Ectodermal cell (in vitro differentiated cells): Measurements from ENCODE around the gene GPR3.
A peak's percentile ranks its signal among the peaks of the same experiment; 100 is the strongest.

Source experiments
- H3K27ac ChIP-seq: 2 replicates; pipeline ENCODE4 v1.7.0; 2013; ENCODE audit warnings: mild to moderate bottlenecking, low read depth, low read length; ENCODE audit not compliant: insufficient read depth, poor library complexity, severe bottlenecking
- H3K27me3 ChIP-seq: 2 replicates; pipeline ENCODE4 v1.7.0; 2013; ENCODE audit warnings: mild to moderate bottlenecking, low read length; ENCODE audit not compliant: insufficient read depth, control insufficient read depth, poor library complexity, severe bottlenecking
- H3K36me3 ChIP-seq: one replicate; pipeline ENCODE4 v1.7.0; 2013; ENCODE audit warnings: low read length; ENCODE audit not compliant: control insufficient read depth, insufficient read depth
- H3K4me1 ChIP-seq: one replicate; pipeline ENCODE4 v1.7.0; 2013; ENCODE audit warnings: low read length; ENCODE audit not compliant: control insufficient read depth, insufficient read depth
- H3K4me3 ChIP-seq: 2 replicates; pipeline ENCODE4 v1.7.0; 2013; ENCODE audit warnings: low read depth, low read length, control low read depth; ENCODE audit not compliant: insufficient read depth
- H3K9me3 ChIP-seq: 2 replicates; pipeline ENCODE4 v1.7.0; 2013; ENCODE audit warnings: mild to moderate bottlenecking, low read length, moderate library complexity; ENCODE audit not compliant: control insufficient read depth
- WGBS, 2 experiments: methylation state at CpG; one replicate each; pipeline ENCODE4 v1.1.7; 2013; ENCODE audit warnings: missing lambda C conversion rate in 2 of 2; 5-methylcytosine and 5-hydroxymethylcytosine counted together

Gene GPR3

GRCh38 chr1:27366411-27367159 is 25.8 kb upstream of the GPR3 start, which contains the start of gene MAP3K6:
Gene MAP3K6, minus strand, starts transcription at chr1:27366961. Its CDS starts 364 bp downstream, at chr1:27366597.
- H3K4me1 ChIP-seq: peaks cover 32% of the 10 kb centered on the region
- WGBS, 2 experiments: 0% methylated on average over 67 of the region's 67 CpGs

GRCh38 chr1:27367160-27367650 is 25.2 kb upstream of the GPR3 start:
- H3K27ac ChIP-seq: peak overlapping the region; percentile 93
- WGBS, 2 experiments: 25 to 29% methylated on average over 8 of the region's 8 CpGs

More at GRCh38 chr1:27366411-27367159, 25.8 kb upstream of the GPR3 start, which contains the start of gene MAP3K6:
- Histone ChIP-seq H3K4me3 (peak within 1 kb of the TSS; percentile 60), H3K27me3 (peaks cover 2% of the 10 kb centered on the region), H3K9me3 (no peaks in the 10 kb centered on the region), H3K27ac (peak within 1 kb of the TSS; percentile 93), H3K36me3 (no peaks in the 10 kb centered on the region)

GRCh38 chr1:27368869-27369582 is 23.4 kb upstream of the GPR3 start:
- Histone ChIP-seq H3K4me3 (no peak overlapping the region), H3K9me3 (no peaks in the 10 kb centered on the region), H3K4me1 (peaks cover 25% of the 10 kb centered on the region), H3K27me3 (no peaks in the 10 kb centered on the region), H3K27ac (no peak overlapping the region), H3K36me3 (no peaks in the 10 kb centered on the region)
- WGBS, 2 experiments: 87% methylated on average over 13 of the region's 13 CpGs

More at GRCh38 chr1:27367160-27367650, 25.2 kb upstream of the GPR3 start:
- Histone ChIP-seq H3K9me3 (no peaks in the 10 kb centered on the region), H3K4me1 (peaks cover 32% of the 10 kb centered on the region), H3K27me3 (no peaks in the 10 kb centered on the region), H3K4me3 (peak overlapping the region; percentile 60), H3K36me3 (no peaks in the 10 kb centered on the region)

GRCh38 chr1:27372022-27372807 is 20.2 kb upstream of the GPR3 start:
- Histone ChIP-seq H3K27ac (no peak overlapping the region), H3K27me3 (no peaks in the 10 kb centered on the region), H3K4me1 (peaks cover 7% of the 10 kb centered on the region), H3K9me3 (no peaks in the 10 kb centered on the region), H3K4me3 (no peak overlapping the region), H3K36me3 (no peaks in the 10 kb centered on the region)
- 89 to 92% methylated on average over 19 of the region's 19 CpGs for WGBS, 2 experiments

GRCh38 chr1:27372808-27373690 is 19.4 kb upstream of the GPR3 start:
- Histone ChIP-seq H3K27me3 (no peaks in the 10 kb centered on the region), H3K27ac (no peak overlapping the region), H3K4me1 (no peaks in the 10 kb centered on the region), H3K9me3 (no peaks in the 10 kb centered on the region), H3K36me3 (no peaks in the 10 kb centered on the region), H3K4me3 (no peak overlapping the region)
- WGBS, 2 experiments: 90% methylated on average over 11 of the region's 11 CpGs

GRCh38 chr1:27374362-27375086 is 17.9 kb upstream of the GPR3 start, which contains the start of gene FCN3:
Gene FCN3, minus strand, starts transcription at chr1:27374824. Its CDS starts 6 bp downstream, at chr1:27374818.
- Histone ChIP-seq H3K4me3 (no peak within 1 kb of the TSS), H3K9me3 (no peaks in the 10 kb centered on the region), H3K4me1 (peaks cover 6% of the 10 kb centered on the region), H3K27me3 (no peaks in the 10 kb centered on the region), H3K27ac (no peak within 1 kb of the TSS), H3K36me3 (no peaks in the 10 kb centered on the region)
- 76 to 83% methylated on average over 4 of the region's 4 CpGs for WGBS, 2 experiments

GRCh38 chr1:27377760-27378495 is 14.5 kb upstream of the GPR3 start:
- Histone ChIP-seq H3K27ac (no peak overlapping the region), H3K9me3 (no peaks in the 10 kb centered on the region), H3K27me3 (peaks cover 14% of the 10 kb centered on the region), H3K4me3 (no peak overlapping the region), H3K36me3 (no peaks in the 10 kb centered on the region), H3K4me1 (peaks cover 9% of the 10 kb centered on the region)
- 87 to 88% methylated on average over 11 of the region's 12 CpGs for whole genome bisulfite sequencing, 2 experiments

GRCh38 chr1:27379564-27380122 is 12.8 kb upstream of the GPR3 start:
- Histone ChIP-seq H3K27ac (no peak overlapping the region), H3K27me3 (peaks cover 23% of the 10 kb centered on the region), H3K9me3 (no peaks in the 10 kb centered on the region), H3K4me3 (no peak overlapping the region), H3K4me1 (peaks cover 9% of the 10 kb centered on the region), H3K36me3 (no peaks in the 10 kb centered on the region)
- 78 to 85% methylated on average over 11 of the region's 11 CpGs for WGBS, 2 experiments
